NCI-H2196 (cell line): Measurements from ENCODE around the gene S100A16.
"Not testable (repeated sequence)": the region's sequence is repeated elsewhere in the genome, so short reads cannot be mapped to it uniquely, and the experiment has no call there.

ENCODE experiments used
- DNase-seq: peaks from one replicate; lab custom pipeline; 2025; ENCODE audit not compliant: unreplicated experiment; lab: John Stamatoyannopoulos, UW

Gene S100A16

DNA sequence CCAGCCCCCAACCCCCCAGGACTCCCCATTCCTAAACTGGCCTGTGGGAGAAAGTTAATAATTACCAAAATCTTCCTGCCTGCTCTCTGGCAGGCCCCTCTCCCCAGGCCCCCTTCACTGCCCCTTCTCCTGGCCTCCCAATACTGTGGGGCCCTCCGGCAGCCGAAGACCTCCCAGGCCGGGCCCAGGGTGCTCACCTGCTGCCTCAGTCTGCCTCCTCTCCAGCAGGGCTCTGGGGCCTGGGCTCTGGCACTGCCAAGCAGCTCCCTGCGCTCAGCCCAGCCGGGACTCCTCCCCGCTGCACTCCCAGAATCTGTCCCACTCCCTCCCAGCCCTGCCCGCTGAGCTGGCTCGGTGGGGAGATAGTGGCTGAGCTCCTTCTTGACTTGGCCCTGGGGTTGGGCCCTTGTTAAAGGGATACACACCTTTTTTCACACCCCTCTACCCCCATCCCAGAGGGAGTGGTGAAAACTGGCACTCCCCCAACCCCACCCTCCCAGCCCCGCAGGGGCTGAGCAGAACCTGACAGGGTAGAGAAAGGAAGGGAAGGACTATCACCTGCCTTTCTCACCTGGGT is at the start of gene S100A16:
S100A16 (minus strand) TSS at position 383 of the 577 bp plus-strand sequence. CDS start 4,986 bp downstream, outside the sequence.
- DNase-seq = no peak

DNA sequence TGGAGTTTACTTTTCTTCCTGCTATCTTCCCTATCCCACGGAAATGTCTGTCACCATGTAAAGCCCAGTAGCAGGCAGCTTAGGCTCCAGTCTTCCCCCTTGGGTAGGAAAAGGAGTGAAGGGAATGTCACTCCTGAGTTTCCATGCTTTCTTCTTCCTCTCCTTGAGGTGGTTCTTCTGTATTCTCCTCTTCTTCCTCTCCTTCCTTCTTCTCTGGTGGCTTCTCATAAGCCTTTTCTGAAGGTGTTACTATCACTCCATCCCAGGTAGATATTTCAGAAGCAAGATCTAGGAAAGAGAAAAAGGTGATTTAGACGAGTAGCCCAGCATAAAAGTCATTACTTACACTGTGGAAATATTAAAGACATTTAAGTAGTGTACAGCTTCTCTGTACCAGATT is 49.3 kb upstream of the S100A16 start:
- no peak for DNase-seq

DNA sequence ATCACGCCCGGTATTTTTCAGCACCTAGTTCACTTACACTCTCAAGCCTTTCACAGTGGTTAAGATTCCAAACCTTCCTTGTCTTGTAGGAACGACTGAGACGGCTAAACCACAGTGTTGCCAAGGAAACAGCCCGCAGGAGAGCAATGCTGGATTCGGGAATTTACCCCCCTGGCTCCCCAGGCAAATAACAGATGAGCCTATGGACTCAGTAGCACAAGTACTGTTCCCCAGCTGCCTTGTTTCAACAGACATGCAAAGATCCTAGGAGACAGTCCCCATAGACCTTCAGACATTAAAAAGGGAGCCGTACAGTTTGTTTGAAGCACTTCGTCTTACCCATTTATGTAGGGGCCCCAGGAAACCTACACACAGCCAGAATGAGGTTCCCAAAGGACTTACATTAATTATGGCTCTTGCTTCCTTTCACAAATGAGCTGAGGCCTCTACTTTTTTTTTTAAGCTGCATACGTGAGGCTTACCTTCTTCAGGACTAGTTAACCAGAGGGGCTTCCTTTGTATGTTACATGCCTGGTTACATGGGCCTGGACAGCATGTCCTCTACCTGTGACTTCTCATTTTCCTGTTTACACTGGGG is 48.3 kb upstream of the S100A16 start:
- DNase-seq = no peak

- no peak for DNase-seq
These were observed 46.7 kb upstream of the S100A16 start for GRCh38 chr1:153659656-153660055.

DNA sequence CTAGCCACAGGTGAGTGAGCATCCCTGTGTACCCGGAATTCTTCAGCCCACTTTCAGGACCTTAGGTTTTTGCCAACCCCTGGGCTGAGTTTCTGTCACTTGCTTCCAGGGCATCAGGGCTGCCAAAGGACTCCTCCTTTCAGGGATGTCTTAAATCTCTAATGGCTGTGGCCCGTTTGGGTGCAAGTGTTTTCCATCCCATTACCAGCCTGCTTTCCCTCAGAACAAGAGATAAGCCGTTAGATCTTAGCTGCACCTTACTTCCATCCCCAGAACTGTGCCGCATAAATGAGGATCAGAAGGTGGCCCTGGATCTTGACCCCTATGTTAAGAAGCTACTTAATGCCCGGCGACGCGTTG is 46.2 kb upstream of the S100A16 start:
- DNase-seq = no peak

GRCh38 chr1:153658400-153659174 is 45.6 kb upstream of the S100A16 start, which contains the start of gene SNAPIN:
Gene SNAPIN, plus strand, starts transcription at chr1:153658703. Its CDS starts 41 bp downstream, at chr1:153658744.
- peak; percentile 89 for DNase-seq

DNA sequence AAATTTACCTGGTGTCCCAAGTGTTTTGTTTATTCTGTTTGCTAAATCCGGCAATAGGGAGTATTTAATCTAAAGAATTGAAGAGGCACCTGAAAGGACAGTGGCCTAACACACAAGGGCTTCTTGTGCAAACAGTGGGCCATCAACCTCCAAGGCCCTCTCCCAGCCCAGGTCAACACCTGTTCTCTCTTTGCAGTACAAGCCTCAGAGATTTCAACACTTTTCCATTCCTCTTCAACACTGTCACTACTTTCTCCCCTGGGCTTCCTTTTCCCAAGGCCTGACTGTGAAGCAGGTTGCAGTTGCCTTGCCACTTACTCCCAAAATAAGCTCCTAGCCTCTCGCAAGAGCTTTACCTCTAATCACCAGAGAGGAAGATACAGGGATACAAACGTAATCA is 42.4 kb upstream of the S100A16 start:
- peak; percentile 22 for DNase-seq

GRCh38 chr1:153652805-153653500 is 40.0 kb upstream of the S100A16 start:
- no peak for DNase-seq

GRCh38 chr1:153651771-153652170 is 38.8 kb upstream of the S100A16 start:
- DNase-seq = peak; percentile 23

DNA sequence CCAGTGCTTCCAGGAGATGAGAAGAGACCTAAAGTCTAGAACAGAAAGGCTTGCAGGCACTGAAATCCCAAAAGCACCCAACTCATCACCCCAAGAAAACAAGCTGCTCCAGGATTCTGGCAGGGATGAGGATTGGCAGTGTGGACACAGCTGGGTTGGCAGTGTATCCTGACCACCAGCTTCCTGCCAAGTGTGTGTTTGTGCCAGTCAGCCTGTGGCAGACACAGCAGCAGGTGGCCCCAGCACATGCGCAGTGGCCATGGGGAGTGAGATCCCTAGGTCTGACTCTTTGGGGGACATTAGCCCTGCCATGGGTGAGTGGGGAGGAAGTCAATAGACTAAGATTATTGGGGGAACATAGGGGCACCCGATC is 36.9 kb upstream of the S100A16 start:
- DNase-seq = peak; percentile 88

GRCh38 chr1:153649137-153649862 is 36.4 kb upstream of the S100A16 start:
- peak; percentile 67 for DNase-seq

DNA sequence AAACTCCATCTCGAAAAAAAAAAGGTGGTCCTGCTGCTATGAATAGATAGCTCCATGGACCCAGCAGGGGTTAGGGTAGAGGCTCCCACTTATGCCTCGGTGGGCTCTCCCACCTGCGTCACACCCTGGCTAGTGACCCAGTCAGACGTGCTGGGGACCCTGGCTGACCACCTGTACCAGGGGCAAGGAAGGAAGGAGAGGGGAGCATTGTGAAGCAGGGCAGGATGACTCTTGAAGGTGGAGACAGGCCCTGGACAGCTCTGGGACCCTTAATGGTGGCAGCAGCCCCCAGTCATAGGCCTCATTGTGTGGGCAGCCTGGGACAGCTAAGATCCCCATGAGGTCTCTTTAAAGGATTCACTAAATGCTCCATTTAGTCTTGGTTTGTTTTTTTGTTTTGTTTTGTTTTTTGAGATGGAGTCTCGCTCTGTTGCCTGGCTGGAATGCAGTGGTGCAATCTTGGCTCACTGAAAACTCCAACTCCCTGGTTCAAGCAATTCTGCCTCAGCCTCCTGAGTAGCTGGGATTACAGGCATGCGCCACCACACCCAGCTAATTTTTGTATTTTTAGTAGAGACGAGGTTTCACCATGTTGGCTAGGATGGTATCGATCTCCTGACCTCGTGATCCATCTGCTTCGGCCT is 35.2 kb upstream of the S100A16 start:
- no peak for DNase-seq

DNA sequence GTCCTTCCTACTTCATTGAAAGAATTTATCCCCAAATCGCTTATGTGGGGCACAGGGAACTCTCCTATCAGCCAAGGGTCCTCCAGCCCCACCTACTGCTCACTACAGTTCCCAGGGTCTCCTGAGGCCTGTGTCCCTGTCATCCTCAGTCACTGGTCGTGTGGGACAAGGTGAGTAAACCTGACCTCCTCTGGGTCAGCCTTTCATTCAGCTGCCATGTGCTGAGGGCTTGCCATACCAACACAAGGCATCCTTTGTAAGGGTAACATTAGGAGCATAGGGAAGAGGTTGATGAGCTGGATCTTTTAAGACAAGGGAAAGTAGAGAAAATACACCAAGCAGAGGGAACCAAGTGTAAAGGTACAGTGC is 34.4 kb upstream of the S100A16 start:
- no peak for DNase-seq

DNA sequence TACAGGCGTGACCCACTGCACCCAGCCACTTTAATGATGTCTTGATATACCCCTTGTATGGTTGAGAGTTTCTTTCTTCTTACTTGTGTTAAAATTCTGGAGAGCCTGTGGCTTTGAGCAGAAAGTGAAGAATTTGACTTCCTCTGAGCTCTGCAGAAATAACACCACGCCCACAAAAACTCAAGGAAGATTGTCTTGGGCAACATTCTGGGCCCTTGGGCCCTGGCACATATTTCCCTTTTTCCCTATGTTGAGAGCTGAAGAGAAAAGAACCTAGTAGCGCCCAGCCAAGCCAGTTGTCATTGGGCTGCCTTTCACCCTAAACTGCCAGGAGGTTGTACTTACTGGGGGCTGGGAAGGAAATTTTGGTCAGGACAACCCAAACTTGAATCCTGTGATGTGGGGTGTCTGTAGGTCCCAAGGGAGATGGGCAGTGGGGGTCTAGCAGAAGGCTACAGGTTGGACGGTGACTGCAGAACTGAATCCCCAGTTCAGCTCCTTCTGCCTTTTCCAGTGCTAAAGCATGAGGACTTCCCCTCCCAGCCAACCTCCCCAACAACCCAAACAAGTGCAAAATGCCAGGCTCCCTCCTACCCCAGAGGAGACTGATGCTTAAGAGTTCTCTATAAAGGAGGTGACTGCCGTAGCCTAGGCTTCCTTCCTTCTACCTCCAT is 33.9 kb upstream of the S100A16 start:
- DNase-seq = no peak

- no peak for DNase-seq
These were observed 30.9 kb upstream of the S100A16 start for GRCh38 chr1:153643816-153644215.

- no peak for DNase-seq
These were observed 30.2 kb upstream of the S100A16 start for GRCh38 chr1:153643100-153643499.

DNA sequence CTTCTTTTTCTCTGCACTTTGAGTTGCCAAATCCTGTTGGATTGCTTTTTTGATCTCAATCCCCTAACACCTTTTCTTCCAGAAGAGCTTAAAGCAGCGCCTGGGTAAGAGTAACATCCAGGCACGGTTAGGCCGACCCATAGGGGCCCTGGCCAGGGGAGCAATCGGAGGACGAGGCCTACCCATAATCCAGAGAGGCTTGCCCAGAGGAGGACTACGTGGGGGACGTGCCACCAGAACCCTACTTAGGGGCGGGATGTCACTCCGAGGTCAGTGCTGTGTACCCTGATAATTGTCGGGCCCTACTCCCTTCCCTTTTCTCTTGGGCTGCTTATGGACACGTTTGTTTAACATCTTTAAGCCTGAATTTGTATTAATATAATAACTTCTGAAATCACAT is 29.2 kb upstream of the S100A16 start:
- no peak for DNase-seq

- no peak for DNase-seq
These were observed 27.9 kb upstream of the S100A16 start for GRCh38 chr1:153640861-153641260.

GRCh38 chr1:153640213-153640612 is 27.3 kb upstream of the S100A16 start:
- DNase-seq = not testable (repeated sequence)

GRCh38 chr1:153639280-153639679 is 26.3 kb upstream of the S100A16 start:
- no peak for DNase-seq
